ENCODE data around the gene QPCT. TPM values are rescaled to one million over a fixed set of nuclear protein-coding genes. Genes with fewer than 3 reads are reported as not detected.

QPCT gene
- total RNA-seq, 1 donor from 2014 or later, result 6.9 TPM

DNA sequence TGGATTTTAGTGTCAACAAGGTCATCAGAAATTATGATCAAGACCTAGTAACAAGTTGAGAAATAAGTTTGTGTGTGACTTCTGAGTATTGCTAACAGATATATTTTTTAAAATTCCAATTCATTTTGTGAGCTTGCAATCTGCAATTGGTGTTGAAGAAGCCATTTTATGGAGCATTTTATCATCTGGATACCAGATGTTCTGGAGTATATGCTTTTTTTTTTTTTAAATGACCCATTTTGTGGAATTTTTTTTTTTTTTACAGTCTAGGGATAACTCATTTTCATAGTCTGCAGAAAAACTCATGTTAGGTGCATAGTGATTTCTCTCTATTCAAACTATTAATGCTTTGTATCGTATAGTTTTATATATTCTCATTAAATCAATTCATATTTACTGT is 12.6 kb downstream of the QPCT start:
- DNase-seq (ENCODE audit: extremely low spot score in 2 of 2), result no peak
- intact Hi-C loops (cut with DNase I), result no loop called here
- no peak overlapping the region for H3K27ac ChIP-seq
- H3K4me1 ChIP-seq, result no peaks in the 10 kb centered on the region
- no peaks in the 10 kb centered on the region for H3K27me3 ChIP-seq
- no peak overlapping the region for H3K4me3 ChIP-seq
- TF ChIP-seq, protein P1, sequence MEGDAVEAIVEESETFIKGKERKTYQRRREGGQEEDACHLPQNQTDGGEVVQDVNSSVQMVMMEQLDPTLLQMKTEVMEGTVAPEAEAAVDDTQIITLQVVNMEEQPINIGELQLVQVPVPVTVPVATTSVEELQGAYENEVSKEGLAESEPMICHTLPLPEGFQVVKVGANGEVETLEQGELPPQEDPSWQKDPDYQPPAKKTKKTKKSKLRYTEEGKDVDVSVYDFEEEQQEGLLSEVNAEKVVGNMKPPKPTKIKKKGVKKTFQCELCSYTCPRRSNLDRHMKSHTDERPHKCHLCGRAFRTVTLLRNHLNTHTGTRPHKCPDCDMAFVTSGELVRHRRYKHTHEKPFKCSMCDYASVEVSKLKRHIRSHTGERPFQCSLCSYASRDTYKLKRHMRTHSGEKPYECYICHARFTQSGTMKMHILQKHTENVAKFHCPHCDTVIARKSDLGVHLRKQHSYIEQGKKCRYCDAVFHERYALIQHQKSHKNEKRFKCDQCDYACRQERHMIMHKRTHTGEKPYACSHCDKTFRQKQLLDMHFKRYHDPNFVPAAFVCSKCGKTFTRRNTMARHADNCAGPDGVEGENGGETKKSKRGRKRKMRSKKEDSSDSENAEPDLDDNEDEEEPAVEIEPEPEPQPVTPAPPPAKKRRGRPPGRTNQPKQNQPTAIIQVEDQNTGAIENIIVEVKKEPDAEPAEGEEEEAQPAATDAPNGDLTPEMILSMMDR (IDR thresholded peaks at IDR 0.05), result no peak
- TF ChIP-seq POLR2AphosphoS5 (IDR thresholded peaks at IDR 0.05; ENCODE audit: insufficient read depth in 1 of 2, low read depth in 1 of 2) (no peak), POLR2A (IDR thresholded peaks at IDR 0.05) (no peak)
- H3K36me3 ChIP-seq, result no peaks in the 10 kb centered on the region
- H3K9me3 ChIP-seq, result no peaks in the 10 kb centered on the region

DNA sequence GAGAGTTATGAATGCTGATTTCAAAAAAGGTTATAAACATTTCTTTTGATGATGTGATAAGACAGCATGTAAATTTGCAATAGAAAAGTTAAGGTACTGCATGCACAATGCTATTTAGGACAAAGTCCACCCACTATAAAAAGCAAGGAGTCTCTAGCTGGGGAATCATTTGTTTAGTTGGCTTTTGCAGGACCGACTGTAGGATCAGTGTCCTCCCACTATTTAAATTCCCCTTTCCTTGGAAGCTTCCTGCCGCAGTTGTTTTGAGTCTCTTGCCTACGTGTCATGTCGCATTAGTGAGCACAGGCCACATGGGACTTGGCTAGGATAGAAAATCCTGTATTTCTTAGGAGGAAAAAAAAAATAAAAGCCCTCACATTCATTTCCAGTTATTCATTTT is 13.1 kb downstream of the QPCT start:
- no peak for TF ChIP-seq POLR2A (IDR thresholded peaks at IDR 0.05)
- no peak for TF ChIP-seq POLR2AphosphoS5 (IDR thresholded peaks at IDR 0.05; ENCODE audit: insufficient read depth in 1 of 2, low read depth in 1 of 2)
- TF ChIP-seq, protein P1 (IDR thresholded peaks at IDR 0.05), result no peak
- Histone ChIP-seq H3K4me3 (no peak overlapping the region), H3K27me3 (no peaks in the 10 kb centered on the region), H3K36me3 (no peaks in the 10 kb centered on the region), H3K27ac (no peak overlapping the region), H3K4me1 (no peaks in the 10 kb centered on the region), H3K9me3 (no peaks in the 10 kb centered on the region)
- no peak for DNase-seq (ENCODE audit: extremely low spot score in 2 of 2)
- intact Hi-C loops (cut with DNase I), result no loop called here

DNA sequence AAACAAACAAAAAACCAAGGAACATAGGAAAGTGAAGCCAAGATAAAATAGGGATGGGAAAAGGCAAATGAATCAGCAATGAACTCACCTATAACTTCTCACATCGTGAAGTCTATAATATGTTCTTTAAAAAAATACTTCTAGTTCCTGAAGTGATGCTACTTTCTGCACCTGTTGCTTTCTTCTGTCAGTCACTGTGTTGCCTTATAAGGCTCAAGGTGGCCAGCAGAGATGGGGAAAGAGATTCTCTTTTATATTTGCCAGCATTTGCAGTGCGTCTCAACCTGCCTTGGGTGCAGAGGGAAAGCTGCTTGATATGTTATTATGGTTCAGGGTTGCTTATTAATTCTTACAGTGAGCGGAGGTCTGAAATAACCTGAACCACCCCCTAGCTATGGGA is 14.0 kb downstream of the QPCT start:
- Histone ChIP-seq H3K4me3 (no peak overlapping the region), H3K9me3 (no peaks in the 10 kb centered on the region), H3K27ac (no peak overlapping the region), H3K27me3 (no peaks in the 10 kb centered on the region), H3K36me3 (no peaks in the 10 kb centered on the region), H3K4me1 (no peaks in the 10 kb centered on the region)
- intact Hi-C loops (cut with DNase I), result no loop called here
- TF ChIP-seq POLR2A (IDR thresholded peaks at IDR 0.05), result no peak
- TF ChIP-seq, protein P1 (IDR thresholded peaks at IDR 0.05), result no peak
- no peak for DNase-seq (ENCODE audit: extremely low spot score in 2 of 2)

DNA sequence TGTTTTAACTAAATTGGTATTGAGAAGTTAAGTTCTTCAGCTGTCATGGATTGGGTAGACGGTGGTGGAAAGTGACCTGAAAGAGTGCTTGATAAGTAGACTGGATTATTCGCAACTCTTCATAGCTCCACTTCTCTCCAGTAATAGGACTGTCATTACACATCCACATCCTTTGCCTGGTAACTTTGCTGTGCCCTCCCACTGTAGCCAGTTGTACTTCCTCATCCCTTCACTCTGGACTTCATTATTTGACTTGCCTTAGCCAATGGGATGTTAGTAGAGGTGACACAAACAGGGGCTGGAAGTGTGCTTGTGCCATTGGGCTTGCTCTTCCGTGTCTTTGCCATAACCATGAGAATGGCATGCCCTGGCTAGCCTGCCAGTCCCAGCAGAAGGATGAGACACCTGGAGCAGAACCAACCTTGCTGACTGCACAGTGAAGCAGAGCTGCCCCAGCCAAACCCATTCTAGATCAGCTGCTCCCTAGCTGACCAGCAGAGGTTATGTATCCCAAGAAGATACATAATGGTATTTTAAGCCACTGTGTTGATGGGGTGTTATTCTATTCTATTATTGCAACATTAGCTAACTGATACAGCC is 16.9 kb downstream of the QPCT start:
- H3K27ac ChIP-seq, result no peak overlapping the region
- intact Hi-C loops (cut with DNase I), result no loop called here

More for the DNA sequence above, 16.9 kb downstream of the QPCT start:
- no peaks in the 10 kb centered on the region for H3K9me3 ChIP-seq
- no peak for DNase-seq (ENCODE audit: extremely low spot score in 2 of 2)
- H3K27me3 ChIP-seq, result no peaks in the 10 kb centered on the region
- TF ChIP-seq POLR2AphosphoS5 (IDR thresholded peaks at IDR 0.05; ENCODE audit: insufficient read depth in 1 of 2, low read depth in 1 of 2) (no peak), POLR2A (IDR thresholded peaks at IDR 0.05) (no peak)
- TF ChIP-seq, protein P1 (IDR thresholded peaks at IDR 0.05), result no peak
- no peaks in the 10 kb centered on the region for H3K4me1 ChIP-seq
- H3K36me3 ChIP-seq, result no peaks in the 10 kb centered on the region
- H3K4me3 ChIP-seq, result no peak overlapping the region
